ENCODE measurements around the gene SLC1A4.
"Not testable (repeated sequence)": the region's sequence is repeated elsewhere in the genome, so short reads cannot be mapped to it uniquely, and the experiment has no call there.

Gene SLC1A4

GRCh38 chr2:64995041-64995440 is 5.8 kb downstream of the SLC1A4 start:
- DNase-seq (ENCODE audit: low read depth): no peak

- DNase-seq (ENCODE audit: low read depth): no peak
Measured at GRCh38 chr2:64996871-64997307, 7.7 kb downstream of the SLC1A4 start.

GRCh38 chr2:64998658-64999061 is 9.5 kb downstream of the SLC1A4 start:
- DNase-seq (ENCODE audit: low read depth): no peak

DNA sequence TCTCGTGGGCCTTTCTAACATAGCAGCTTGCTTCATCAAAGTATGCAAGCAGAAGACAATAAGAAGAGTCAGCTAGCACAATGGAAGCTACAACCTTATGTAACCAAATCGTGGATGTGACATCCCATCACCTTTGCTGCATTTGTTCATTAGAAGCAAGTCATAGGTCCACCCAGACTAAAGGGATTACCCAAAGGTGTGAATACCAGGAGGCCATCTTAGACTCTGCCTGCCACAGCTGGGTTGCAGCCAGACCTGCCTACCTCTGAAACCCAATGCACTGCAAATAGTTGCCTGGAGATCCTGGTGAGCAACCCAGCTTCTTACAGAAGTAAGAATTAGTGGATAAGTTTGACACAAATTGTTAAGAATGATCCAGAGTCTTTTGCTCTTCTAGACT is 10.6 kb downstream of the SLC1A4 start:
- no peak for DNase-seq (ENCODE audit: low read depth)

DNA sequence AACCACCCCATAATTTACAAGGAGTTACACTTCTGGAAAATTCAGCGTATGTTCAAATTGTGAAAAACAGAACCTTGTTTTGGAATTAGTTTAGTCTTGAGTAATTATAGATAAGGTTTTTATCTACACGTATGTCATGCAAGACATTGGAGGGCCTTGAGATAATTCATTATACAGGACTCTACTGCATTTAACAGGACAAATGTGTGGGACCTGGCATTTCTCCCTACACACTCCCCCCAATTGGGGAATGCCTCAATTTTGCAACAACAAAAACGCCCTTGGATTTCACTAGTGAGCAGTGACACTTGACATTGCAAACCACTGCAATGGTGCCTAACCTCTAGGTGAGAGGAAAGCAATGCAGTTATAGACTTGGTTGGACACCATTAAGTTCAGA is 11.4 kb downstream of the SLC1A4 start:
- DNase-seq (ENCODE audit: low read depth): no peak

- no peak for DNase-seq (ENCODE audit: low read depth)
Measured at GRCh38 chr2:65003037-65003436, 13.8 kb downstream of the SLC1A4 start.

- not testable (repeated sequence) for DNase-seq (ENCODE audit: low read depth)
Measured at GRCh38 chr2:65004232-65004631, 15.0 kb downstream of the SLC1A4 start.

GRCh38 chr2:65013776-65014175 is 24.6 kb downstream of the SLC1A4 start:
- no peak for DNase-seq (ENCODE audit: low read depth)

- DNase-seq (ENCODE audit: low read depth): no peak
Measured at GRCh38 chr2:65015731-65016130, 26.5 kb downstream of the SLC1A4 start.

- no peak for DNase-seq (ENCODE audit: low read depth)
Measured at GRCh38 chr2:65016789-65017188, 27.6 kb downstream of the SLC1A4 start.

DNA sequence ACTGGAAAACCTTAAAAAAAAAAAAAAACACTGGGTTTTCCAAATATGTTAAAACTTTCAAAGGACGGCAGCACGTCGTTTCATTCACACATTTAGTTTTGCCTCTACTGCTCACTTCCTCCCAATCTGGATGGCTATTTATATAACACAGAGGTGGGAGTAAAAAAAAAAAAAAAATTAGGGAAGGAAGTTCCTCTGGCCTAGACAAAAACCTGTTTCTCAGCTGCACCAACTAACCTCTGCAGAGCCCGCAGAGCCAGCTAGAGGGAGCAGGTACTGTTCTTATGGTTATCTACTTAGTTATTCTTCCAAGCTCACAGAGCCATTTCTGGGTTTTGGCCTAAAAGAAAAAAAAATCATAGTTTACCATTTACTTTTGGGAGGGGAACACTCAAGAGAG is 28.1 kb downstream of the SLC1A4 start:
- no peak for DNase-seq (ENCODE audit: low read depth)

- no peak for DNase-seq (ENCODE audit: low read depth)
Measured at GRCh38 chr2:65018141-65018582, 29.0 kb downstream of the SLC1A4 start.

DNA sequence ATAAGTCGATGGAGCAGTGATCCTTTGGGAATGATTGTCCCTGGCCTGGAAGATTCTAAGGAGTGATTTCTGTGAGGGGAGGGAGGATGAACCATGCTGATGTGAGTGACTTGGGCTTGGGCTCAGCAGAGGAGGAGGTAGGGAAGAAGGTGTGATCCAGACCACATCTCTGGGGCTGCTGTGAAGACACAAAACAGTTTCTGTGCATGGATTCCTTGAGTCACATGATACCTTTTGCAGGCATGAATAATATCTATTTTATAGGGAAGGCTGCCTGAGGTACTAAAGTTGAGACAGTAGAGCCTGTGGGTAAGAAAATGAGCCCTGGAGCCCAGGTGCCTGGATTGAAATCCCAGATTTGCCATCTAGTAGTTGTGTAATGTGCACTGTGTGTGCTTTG is 29.8 kb downstream of the SLC1A4 start:
- no peak for DNase-seq (ENCODE audit: low read depth)

GRCh38 chr2:65019675-65020195 is 30.5 kb downstream of the SLC1A4 start:
- no peak for DNase-seq (ENCODE audit: low read depth)

DNA sequence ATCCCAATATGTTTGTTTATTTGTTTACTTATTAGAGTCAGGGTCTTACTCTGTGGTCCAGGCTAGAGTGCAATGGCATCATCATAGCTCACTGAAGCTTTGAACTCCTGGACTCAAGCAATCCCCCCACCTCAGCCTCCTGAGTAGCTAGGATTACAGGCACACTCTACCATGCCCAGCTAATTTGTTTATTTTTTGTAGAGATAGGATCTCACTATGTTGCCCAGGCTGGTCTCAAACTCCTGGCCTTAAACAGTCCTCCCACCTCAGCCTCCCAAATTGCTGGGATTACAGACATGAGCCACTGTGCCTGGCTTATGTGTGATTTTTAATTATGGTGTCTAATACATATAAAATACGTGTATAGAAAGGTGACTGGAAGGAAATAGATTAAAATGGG is 31.1 kb downstream of the SLC1A4 start:
- not testable (repeated sequence) for DNase-seq (ENCODE audit: low read depth)

GRCh38 chr2:65020943-65021528 is 31.8 kb downstream of the SLC1A4 start:
- no peak for DNase-seq (ENCODE audit: low read depth)

GRCh38 chr2:65021709-65022108 is 32.5 kb downstream of the SLC1A4 start:
- DNase-seq (ENCODE audit: low read depth): no peak

DNA sequence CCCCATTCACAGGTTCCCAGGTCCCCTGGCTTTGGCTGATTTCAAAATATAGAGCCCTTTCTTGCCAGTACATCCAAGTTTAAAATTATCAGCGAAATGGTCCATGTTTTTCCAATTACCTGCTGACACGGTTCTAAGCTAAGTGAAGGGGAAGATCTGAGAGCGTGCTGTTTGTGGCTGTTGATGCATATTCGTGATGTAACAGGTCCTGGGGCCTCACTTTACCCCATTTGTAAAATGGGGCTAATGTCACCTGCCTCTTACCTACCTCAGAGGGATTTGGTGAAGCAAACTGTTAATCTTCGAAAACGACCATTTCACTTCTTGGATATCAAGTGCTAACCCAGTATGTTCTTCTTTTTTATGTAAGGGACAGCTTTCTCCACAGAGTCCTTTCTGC is 33.0 kb downstream of the SLC1A4 start:
- no peak for DNase-seq (ENCODE audit: low read depth)

GRCh38 chr2:65023742-65024141 is 34.5 kb downstream of the SLC1A4 start:
- DNase-seq (ENCODE audit: low read depth): no peak

- no peak for DNase-seq (ENCODE audit: low read depth)
Measured at GRCh38 chr2:65024149-65024829, 35.1 kb downstream of the SLC1A4 start.

DNA sequence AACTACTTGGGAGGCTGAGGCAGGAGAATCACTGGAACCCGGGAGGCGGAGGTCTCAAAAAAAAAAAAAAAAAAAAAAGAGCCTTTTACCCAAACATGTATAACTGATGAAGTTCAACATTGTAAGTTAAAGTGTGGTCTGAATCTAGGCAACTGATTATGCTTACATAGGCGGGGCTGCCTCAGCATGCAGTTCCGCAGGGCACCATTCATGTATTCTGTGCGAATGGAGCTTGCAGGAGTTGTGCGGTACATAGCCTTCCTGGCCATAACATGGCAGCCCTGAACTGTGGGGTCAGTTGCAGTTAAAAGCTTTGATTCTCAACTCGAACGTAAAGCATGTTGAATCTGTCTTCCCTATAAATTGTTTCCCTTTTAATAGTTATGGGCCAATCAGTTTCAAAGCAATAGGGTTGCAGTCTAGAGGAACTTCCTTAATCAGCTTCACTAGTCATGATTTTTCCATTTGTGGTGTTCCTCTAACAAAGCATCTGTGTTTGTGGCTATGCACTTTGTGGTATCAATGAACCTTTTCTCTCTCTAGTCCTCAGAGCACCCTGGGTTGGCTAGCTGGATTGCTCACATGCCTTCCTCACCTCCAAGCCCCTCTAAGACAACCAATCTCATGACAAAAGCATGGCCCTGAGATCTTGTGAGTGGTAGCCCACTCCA is 36.4 kb downstream of the SLC1A4 start:
- no peak for DNase-seq (ENCODE audit: low read depth)

DNA sequence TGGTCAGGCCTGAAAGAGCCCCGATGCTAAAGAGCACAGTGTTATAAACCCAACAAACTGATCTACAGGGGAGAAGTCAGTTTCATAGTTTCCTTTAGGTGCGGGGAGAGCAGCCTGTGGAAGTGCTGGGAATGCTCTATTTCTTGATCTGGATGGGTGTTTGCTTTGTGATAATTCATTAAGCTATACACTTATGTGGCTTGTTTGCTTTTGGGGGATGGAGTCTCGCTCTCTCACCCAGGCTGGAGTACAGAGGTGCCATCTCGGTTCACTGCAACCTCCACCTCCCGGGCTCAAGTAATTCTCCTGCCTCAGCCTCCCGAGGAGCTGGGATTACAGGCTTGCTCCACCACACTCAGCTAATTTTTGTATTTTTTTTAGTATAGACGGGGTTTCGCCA is 37.0 kb downstream of the SLC1A4 start:
- DNase-seq (ENCODE audit: low read depth): no peak

Data from activated T-helper 9 cell treated with anti-CD3 and anti-CD28 coated beads, Interleukin-2, amount 50 U/mL, for 16 hours (primary cell).